Measurements from ENCODE around the gene PLXNB1.

The PLXNB1 gene

GRCh38 chr3:48387634-48388033 is 42.3 kb downstream of the PLXNB1 start:
- no peaks in the 10 kb centered on the region for H3K4me1 ChIP-seq (ENCODE audit: insufficient read depth, low read length, severe bottlenecking)
- H3K9me2 ChIP-seq (ENCODE audit: low read depth, low read length), result no peaks in the 10 kb centered on the region
- TF ChIP-seq CTCF (IDR thresholded peaks at IDR 0.05; ENCODE audit: low read length) (no peak), EZH2 (IDR thresholded peaks at IDR 0.05; ENCODE audit: borderline replicate concordance, low read length) (no peak)
- H3K9me3 ChIP-seq (ENCODE audit: low read length), result peaks cover 6% of the 10 kb centered on the region; the same call in 1 of the 2 replicates
- H3K9ac ChIP-seq (ENCODE audit: low read length), result no peak overlapping the region
- H3K79me2 ChIP-seq (ENCODE audit: insufficient read depth, low read length), result no peaks in the 10 kb centered on the region
- no peaks in the 10 kb centered on the region for H3F3A ChIP-seq (ENCODE audit: insufficient read depth, low read length)
- no peak overlapping the region for H3K27ac ChIP-seq (ENCODE audit: low read depth, low read length, poor library complexity, severe bottlenecking)
- H4K20me1 ChIP-seq (ENCODE audit: insufficient read depth, low read length), result no peaks in the 10 kb centered on the region
- no peaks in the 10 kb centered on the region; the same call in 1 of the 2 replicates for H3K36me3 ChIP-seq (ENCODE audit: insufficient read depth, low read length)
- H3K4me3 ChIP-seq (ENCODE audit: low read depth, low read length, poor library complexity, severe bottlenecking), result no peak overlapping the region
- H3K27me3 ChIP-seq (ENCODE audit: insufficient read depth, low read length), result no peaks in the 10 kb centered on the region; the same call in 1 of the 2 replicates
- H3K4me2 ChIP-seq (ENCODE audit: low read length), result no peak overlapping the region
- no peak overlapping the region for H2AFZ ChIP-seq (ENCODE audit: low read length)

- Histone ChIP-seq H3K4me3 (ENCODE audit: low read depth, low read length, poor library complexity, severe bottlenecking) (no peak overlapping the region), H3K27ac (ENCODE audit: low read depth, low read length, poor library complexity, severe bottlenecking) (peak overlapping the region; percentile 35), H3K27me3 (ENCODE audit: insufficient read depth, low read length) (no peaks in the 10 kb centered on the region), H3K4me2 (ENCODE audit: low read length) (peak overlapping the region; percentile 31; the same call in 1 of the 2 replicates), H2AFZ (ENCODE audit: low read length) (no peak overlapping the region), H3K9me2 (ENCODE audit: low read depth, low read length) (no peaks in the 10 kb centered on the region), H3K9me3 (ENCODE audit: low read length) (no peaks in the 10 kb centered on the region), H4K20me1 (ENCODE audit: insufficient read depth, low read length) (no peaks in the 10 kb centered on the region), H3F3A (ENCODE audit: insufficient read depth, low read length) (no peaks in the 10 kb centered on the region), H3K9ac (ENCODE audit: low read length) (no peak overlapping the region), H3K4me1 (ENCODE audit: insufficient read depth, low read length, severe bottlenecking) (peaks cover 48% of the 10 kb centered on the region), H3K79me2 (ENCODE audit: insufficient read depth, low read length) (no peaks in the 10 kb centered on the region), H3K36me3 (ENCODE audit: insufficient read depth, low read length) (no peaks in the 10 kb centered on the region)
- no peak for TF ChIP-seq EZH2 (IDR thresholded peaks at IDR 0.05; ENCODE audit: borderline replicate concordance, low read length)
- no peak for TF ChIP-seq CTCF (IDR thresholded peaks at IDR 0.05; ENCODE audit: low read length)
Measured at GRCh38 chr3:48372862-48373435, 56.9 kb downstream of the PLXNB1 start.

- Histone ChIP-seq H3K4me3 (ENCODE audit: low read depth, low read length, poor library complexity, severe bottlenecking) (no peak overlapping the region), H3K27ac (ENCODE audit: low read depth, low read length, poor library complexity, severe bottlenecking) (peak overlapping the region; percentile 35), H4K20me1 (ENCODE audit: insufficient read depth, low read length) (no peaks in the 10 kb centered on the region), H3F3A (ENCODE audit: insufficient read depth, low read length) (no peaks in the 10 kb centered on the region), H3K9ac (ENCODE audit: low read length) (no peak overlapping the region), H3K27me3 (ENCODE audit: insufficient read depth, low read length) (no peaks in the 10 kb centered on the region), H3K4me1 (ENCODE audit: insufficient read depth, low read length, severe bottlenecking) (peaks cover 48% of the 10 kb centered on the region), H3K79me2 (ENCODE audit: insufficient read depth, low read length) (no peaks in the 10 kb centered on the region), H2AFZ (ENCODE audit: low read length) (no peak overlapping the region), H3K9me2 (ENCODE audit: low read depth, low read length) (no peaks in the 10 kb centered on the region), H3K36me3 (ENCODE audit: insufficient read depth, low read length) (no peaks in the 10 kb centered on the region), H3K9me3 (ENCODE audit: low read length) (no peaks in the 10 kb centered on the region), H3K4me2 (ENCODE audit: low read length) (peak overlapping the region; percentile 31; the same call in 1 of the 2 replicates)
- no peak for TF ChIP-seq EZH2 (IDR thresholded peaks at IDR 0.05; ENCODE audit: borderline replicate concordance, low read length)
- TF ChIP-seq CTCF (IDR thresholded peaks at IDR 0.05; ENCODE audit: low read length), result no peak
Measured at GRCh38 chr3:48372377-48372770, 57.5 kb downstream of the PLXNB1 start.
